Measurements from ENCODE around the gene GPSM1.

The GPSM1 gene

DNA sequence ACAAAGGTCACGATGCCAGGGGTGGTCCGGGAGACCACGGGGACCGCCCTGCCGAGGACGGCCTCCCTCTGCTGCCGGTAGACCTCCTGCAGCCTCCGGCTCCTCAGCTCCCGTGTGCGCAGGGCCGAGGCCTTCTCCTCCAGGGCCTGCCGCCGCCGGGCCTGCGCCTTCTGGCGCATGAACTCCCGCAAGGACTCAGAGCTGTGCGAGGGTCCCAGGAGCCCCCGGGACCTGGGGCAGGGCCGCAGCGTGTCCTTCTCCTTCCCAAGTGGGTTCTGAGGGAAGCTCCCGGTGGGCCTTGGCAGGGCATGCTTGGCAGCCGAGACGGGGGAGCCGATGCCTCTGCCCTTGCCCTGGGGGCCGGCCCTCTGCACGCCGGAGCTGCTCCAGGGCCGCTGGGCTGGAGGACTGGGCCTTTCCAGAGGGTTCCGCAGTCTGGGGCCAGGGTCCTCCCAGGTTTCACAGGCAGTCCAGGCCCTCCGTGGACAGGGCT, 36.8 kb upstream of the GPSM1 start:
- DNase-seq (ENCODE audit: low read depth), result no peak

DNA sequence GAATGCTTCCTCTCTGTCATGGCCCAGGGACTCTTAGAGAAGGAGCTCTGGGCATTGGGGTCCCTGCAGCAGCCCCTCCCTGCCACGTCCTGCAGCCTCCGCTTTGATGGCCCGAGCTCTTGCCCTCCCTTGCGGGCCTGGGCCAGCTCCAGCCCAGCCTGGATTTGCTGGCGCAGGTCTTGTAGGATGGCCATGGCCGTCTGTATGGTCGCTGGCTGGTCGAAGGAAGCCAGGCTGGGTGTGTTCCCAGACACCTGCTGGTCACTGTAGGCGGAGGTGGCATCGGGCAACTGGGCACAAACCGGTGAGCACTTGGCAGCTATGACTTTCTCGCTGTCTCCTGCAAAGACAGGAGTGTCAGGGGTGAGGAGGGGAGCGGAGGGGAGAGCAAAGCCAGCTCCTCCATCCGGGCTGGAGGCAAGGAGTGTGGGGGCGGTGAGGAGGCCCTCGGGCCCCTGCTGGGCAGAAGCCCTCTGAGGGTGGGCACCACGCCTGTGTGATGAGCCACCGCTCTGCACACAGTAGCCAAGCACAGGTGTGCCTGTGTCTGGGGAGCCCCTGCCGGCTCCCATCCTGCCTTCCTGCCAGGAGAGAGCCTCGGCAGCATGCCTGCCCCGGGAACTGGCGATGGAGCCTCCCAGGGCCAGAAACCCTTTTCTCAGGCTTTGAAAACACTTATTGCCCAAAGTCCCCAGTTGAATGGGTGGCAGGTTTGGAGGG, 35.9 kb upstream of the GPSM1 start:
- DNase-seq (ENCODE audit: low read depth), result no peak

DNA sequence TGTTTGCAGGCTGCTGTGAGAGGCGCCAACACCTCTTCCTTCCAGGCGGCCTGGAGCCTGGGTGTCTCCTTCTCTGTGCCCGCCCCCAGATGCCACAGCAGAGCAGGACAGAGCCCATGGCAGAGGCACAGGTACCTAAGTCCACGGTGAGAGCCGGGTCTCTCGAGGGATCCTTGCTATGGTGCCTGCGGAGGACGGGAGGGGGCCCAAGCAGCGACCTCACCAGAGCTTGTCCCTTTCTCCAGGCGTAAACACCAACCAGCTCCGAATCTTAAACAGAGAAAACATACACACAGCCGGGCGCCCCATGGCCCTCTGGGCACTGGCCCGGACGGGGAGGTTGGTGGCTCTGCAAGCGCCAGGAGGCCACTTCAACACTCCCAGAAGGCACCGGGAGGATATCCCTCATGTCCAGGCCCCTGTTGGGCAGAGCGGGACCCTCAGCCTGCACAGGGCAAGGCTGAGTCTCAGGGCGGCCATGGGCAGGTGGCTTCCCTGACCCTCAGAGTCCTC, 35.3 kb upstream of the GPSM1 start:
- no peak for DNase-seq (ENCODE audit: low read depth)

DNA sequence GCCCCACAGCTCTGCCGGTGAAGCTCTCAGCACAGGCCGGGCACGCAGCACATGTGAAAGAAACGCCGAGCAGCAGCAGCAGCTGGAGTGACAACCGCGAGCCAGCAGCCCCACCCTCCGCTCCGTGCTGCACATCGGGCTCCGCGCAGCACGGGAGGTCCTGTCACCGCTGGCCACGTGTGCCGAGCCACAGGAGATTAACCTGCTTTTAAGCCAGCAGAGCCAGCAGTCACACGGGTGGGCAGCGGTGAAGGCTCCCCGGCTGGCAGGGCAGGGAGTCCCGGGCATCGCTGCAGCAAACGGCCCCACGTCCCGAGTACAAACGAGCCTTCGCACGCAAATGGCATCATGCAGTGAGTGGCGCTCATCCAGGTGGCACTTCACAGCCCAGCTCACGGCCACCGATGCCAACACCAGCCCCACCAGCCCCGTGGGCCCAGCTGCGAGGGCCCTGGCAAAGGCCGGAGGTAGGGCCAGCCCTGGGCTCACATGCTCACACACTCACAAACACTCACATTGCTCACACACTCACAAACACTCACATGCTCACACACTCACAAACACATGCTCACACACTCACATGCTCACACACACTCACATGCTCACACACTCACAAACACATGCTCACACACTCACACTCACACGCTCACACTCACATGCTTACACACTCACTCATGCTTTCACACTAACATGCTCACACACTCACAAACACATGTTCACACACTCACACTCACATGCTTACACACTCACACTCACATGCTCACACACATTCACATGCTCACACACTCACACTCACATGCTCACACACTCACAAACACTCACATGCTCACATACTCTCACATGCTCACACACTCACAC, 34.5 kb upstream of the GPSM1 start:
- no peak for DNase-seq (ENCODE audit: low read depth)

DNA sequence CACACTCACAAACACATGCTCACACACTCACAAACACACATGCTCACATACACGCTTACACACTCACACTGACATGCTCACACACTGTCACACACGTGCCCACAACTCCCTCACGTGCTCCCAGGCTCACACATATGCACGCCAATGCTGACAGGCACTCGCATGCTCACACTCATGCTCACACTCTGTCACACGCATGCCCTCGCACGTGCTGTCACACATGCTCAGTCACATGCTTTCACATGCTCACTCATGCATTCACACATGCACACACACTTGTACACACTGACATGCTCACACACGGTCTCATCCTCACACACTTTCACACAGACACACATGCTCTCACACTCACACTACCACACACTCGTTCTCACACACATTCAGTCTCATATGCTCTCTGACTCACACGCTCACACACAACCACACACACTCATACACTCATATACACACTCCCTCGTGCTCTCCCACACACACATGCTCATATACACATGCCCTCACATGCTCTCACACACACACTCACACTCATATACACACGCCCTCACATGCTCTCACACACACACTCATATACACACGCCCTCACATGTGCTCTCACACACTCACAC, 33.8 kb upstream of the GPSM1 start:
- no peak for DNase-seq (ENCODE audit: low read depth)

DNA sequence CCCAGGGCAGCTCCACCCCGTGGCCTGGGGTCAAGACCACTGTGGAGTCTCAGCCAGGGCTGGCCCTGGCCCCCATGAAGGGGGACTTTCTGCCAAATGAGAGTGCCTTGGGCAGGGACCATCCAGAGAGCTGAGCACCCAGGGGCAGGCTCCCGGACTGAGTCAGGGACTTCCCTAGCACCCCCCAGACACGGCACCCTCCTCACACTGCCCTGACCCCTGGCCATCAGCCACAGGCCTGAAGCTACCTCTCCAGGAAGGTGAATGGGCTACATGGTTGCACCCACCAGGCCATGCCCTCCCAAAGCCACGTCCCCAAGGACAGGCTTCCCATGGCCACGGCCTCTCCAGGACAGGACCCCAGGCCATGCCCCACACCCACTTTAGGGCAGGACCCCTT, 32.9 kb upstream of the GPSM1 start:
- DNase-seq (ENCODE audit: low read depth), result no peak

DNA sequence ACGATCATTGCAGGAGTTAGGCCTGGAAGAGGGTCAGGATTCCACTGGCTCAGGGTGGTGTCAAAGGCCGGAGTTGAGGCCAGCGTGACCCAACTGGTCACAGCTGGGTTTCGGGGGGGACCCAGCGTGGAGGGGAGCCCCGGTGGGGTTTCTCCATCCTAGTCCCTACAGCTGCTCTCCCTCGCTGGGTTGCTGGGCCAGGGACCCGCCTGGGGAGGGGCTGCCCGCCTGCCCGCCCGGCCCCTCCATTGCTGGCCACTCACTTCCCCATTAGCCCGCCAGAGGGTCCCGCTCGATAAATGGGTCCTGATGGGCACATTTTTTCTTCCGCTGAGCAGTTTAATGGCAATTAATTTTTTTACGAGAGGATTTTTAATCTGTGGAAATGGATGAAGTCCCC, 32.3 kb upstream of the GPSM1 start:
- DNase-seq (ENCODE audit: low read depth), result no peak

DNA sequence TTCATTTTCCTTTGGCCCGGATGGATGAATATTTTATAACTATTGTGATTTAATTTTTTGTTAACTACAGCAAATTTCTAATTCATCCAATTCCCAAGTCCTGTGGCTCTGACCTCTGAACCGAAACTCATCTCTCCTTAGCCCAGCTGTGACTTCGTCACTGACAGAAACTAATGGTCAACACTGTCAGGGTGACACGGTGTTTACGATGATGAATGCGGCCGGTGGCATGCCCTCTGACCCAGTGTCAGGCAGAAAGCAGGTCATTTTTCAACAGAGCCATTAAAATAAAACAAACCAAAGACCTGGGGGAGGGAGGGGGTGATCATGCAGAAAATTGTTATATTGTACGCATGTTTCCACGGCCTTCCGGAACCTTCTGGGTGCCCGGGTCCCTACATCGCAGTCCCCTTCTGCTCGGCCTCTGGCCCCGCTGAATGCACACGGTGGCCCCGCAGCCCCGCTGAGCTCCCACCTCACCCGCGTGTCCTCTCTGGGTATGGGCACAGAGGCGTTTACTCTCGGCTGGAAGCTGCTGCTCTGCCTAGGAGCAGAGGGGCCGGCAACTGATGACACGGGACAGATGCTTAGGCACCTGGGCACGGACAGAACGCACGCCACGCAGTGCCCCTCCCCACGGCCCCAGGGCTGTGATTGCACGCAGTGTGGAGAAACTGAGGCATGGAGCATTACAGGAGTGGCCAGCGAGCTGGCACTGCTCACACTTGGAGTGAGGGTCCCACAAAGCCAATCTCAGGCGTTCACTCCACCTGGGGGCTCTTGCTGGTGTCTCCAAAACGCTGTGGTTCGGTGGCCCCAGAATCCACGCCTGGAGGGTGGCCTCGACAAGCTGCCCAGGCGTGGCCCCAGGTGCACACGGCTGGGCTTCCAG, 31.6 kb upstream of the GPSM1 start:
- DNase-seq (ENCODE audit: low read depth), result no peak

DNA sequence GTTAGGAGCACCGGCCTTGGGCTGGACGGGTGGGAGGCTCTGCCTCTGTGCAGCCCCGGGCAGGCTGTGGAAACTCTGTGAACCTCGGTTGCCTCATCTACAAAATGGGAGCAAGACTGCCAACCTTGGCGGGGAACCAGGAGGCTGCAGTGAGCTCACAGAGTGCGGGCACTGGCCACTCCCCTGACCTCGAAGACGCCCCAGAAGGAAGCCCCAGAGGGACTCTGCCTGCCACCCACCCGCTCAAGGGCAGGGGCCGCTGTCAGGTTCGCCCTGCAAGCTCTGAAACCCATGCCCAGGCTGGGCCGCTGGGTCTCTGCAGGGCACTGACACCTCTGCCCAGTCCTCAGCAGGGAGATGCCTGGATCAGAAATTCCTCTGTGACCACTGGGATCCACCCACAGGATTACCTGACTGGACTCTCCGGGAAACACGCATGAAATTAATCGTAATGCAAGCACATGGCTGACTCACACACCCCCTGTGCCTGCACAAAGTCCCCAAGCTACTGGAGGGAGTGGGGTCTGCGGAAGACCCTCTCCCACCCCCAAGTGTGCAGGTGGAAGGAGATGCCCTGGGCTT, 30.8 kb upstream of the GPSM1 start:
- no peak for DNase-seq (ENCODE audit: low read depth)

DNA sequence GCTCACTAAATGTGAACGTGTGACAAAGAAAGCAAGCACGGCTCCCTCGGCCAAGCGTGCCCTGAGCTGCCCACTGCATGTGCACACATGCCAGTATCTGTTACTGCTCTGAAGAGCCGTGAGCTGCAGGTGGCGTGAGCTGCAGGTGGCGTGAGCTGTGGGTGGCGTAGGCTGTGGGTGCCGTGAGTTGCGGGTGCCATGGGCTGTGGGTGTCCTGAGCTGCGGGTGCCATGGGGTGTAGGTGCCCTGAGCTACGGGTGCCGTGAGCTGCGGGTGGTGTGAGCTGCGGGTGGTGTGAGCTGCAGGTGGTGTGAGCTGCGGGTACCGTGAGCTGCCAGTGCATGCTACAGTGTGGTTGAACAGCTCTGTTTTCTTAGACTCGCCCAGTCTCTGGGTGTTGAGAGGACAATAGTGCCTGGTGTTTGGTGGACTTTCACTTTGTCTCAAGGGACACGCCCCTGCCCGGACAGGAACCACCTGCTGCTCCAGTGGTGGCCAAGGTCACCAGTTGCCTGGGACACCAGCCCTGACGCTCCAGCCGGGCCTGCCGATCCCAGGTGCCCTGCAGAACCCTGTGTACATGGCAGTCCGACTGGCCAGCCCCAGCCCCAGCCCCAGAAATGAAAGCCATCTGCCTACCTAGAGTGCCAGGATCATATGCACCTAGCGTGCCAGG, 30.2 kb upstream of the GPSM1 start:
- DNase-seq (ENCODE audit: low read depth), result no peak

DNA sequence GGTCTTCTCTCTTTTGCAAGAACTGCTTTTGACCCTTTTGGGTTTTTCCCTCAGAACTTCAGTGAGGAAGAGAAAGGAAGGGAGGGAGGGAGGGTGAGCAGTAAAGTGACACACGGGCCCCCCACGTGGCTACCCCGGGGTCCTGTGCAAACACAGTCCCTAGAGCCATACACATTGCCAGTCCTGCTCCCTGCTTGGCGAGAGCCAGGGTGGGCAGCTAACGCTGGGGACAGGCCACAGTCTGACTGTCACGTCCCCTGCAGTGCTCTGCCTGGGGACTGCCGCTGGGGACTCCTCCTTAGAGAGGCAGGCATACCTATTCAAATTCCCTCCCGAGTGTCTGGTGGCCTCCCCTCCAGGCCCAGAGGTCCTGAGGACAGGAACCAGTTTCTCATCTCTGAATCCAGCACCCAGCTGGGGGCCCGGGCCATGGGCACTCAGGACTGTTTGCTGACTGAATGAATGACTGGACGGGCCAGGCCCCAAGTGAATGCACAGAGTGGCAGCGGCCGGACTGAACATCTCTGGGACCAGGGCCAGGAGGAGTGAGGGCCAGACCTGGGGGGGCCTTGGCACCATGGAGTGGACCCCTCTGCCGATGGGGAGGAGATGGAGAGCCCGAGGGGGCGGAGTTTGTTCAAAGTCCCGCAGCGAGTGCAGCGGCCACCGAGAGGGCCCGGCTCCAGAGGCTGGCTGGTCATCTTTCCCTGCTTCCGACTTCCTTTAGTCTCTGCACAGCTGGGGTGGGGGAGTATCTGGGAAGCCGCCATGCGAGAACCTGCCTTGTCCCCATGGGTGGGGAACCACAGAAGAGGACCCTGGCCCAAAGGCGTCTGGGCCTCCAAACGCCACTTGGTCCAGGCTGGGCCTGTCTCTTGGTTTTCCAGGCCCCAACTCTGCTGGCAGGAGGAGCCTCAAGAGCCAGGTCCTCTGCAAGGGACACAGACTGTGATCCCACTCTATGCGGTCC, 29.3 kb upstream of the GPSM1 start:
- no peak for DNase-seq (ENCODE audit: low read depth)

DNA sequence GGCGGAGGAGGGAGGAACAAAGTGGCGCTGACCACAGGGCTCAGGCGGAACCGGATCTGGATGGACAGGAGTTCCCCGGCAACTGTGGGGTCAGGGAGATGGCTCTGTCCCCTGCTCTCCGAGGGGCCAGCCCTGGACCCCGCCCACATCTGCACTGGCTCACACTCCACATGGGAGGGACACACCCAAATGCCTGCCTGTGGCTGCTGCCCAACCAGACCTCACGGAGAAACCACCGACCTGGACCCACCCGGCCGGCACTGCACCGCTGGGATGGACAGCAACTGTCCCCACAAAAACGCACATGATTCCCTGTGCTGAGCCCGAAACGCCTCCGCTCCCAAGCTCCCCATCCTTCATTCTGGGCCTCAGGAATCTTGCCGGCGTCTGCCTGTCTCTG, 28.2 kb upstream of the GPSM1 start:
- DNase-seq (ENCODE audit: low read depth), result no peak

DNA sequence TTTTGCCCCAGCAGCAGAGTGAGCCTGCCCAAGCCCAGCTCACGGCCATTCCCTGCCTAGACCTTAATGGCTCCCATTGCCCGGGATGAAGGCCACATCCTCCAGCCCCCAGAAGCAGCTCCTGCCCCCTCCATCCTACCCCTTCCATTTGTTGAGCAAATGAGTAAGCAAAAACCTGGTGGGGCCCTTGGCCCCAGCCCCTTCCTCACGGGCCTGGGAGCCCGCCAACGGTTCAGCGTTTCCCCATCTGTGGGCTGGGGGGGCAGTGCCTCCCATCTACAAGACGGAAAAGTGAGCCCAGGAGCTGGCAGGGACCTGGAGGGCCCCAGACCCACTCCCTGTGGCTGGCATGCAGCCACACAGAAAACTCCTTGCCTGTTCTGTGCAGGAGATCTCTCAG, 27.8 kb upstream of the GPSM1 start:
- DNase-seq (ENCODE audit: low read depth), result no peak

DNA sequence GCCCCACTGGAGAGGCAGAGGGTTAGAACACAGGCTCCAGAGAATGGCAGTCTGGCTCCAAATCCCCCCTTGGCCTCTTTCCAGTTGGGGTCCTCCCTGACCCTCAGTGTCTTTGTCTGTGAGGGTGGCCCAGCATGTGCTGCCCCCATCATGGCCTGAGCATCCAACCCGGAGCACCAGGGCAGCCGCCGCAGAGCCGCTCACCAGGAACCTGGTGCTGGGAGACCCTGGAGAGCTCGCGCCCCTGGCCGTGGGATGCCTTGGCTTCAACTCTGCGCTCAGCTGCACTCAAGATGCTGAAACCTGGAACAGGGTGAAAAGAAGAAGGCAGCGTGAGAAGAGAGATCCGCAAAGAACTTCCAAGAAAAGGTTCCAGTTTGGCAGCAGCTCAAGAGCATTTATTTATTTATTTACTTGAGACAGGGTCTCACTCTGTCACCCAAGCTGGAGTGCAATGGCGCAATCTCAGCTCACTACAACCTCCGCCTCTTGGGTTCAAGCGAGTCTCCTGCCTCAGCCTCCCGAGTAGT, 27.3 kb upstream of the GPSM1 start:
- DNase-seq (ENCODE audit: low read depth), result no peak

DNA sequence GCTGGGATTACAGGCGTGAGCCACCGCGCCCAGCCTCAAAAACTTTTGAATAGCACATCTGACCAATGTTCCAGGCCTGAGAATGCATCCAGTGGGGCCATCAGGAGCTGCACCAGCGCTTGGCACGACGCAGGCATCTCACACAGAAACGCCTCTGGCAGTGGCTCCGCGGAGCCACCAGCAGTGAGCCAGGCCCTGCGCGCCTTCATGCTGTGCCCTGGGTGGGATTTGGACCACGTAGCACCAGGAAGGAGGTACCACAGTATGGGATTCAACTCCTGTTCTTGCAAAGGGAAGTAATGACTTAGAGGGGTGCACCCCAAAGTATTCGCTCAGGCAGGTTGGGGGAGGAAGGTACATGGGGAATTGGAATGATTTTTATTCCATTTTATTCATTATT, 26.5 kb upstream of the GPSM1 start:
- no peak for DNase-seq (ENCODE audit: low read depth)

DNA sequence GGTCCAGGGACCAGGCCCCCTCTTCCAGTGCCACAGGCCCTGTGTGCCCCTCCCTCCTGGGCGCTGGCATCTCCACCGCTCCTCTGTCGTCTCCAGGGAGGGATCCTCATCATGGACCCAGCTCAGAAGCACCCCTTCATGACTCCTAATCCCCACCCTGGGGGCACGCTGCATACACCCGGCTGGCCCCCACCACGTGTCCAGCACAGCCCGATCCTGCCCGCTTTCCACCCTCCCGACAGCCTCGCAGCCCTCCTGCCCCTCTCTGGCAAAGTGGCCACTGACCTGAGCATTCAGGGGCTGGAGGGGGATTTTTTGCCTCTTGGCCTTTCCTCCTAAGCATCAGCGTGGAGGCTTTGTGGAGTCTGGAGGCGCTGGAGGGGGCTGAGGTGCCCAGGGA, 24.8 kb upstream of the GPSM1 start:
- DNase-seq (ENCODE audit: low read depth), result no peak

DNA sequence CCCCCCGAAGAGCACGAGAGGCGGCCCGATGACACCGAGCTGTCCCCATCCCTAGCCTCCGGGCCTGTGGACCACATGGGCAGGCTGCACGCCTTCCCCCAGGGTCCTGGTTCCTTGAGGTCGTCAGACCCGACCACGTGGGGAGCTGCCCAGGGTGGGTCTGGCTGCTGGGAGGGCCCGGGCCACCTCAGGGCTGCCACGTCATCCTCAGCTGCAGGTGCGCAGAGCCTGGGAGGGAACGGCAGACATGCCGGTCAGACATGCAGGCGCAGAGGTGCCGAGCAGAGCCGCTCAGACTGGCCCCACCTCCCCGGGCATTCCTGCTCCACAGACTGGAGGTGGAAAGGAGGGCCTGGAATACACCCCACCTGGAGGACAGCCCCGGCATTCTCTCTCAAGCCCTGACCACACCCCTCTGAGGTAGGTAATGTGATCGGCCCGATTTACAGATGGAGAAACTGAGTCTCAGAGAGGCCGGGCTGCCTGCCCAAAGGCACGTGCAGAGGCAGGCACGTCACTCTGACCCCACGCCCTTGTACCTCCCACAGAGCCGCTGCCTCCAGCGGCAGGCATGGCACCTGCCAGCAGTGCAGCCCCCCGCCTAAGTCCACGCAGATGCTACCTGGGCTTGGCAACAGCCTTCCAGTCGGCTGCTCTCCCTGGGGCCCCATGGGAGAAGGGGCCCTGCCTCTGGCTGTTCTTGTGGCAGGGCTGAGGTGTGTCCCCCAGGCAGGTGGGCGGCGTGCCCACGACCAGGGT, 24.1 kb upstream of the GPSM1 start:
- no peak for DNase-seq (ENCODE audit: low read depth)

DNA sequence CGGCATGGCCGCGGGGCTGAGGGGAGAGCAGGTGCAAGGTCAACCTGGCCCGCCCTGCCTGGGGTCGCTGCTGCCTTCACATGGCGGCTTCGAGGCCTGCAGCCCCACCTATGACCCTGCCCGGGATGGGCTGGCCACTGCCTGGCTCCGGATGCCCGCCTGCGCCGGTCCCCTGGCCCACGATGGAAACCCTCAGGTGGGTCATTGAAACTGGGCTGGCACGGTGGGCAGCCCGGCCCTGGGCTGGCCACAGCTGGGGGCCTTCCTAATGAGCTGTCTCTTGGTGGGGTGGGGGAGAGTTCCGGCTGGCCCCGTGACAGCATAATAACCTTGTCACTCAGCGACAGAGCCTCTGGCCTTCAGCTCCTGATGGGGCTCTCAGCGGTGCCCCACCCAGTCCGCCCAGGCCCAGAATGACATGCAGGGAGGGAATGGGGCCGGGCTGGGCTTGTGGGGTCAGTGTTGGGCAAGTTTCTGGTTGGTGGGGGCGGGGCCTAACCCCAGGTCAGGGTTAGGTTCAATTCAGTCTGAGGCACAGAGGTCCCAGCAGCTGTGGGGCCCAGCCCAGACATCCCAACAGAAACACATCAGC, 23.4 kb upstream of the GPSM1 start, which contains the start of gene CCDC187:
Gene CCDC187, minus strand, starts transcription at position 270 of the 592 bp plus-strand sequence. Its CDS starts 264 bp downstream, at position 6.
- DNase-seq (ENCODE audit: low read depth), result no peak

Measured in stimulated activated CD8-positive, alpha-beta memory T cell treated with anti-CD3 and anti-CD28 coated beads, Interleukin-12 subunit alpha, Interleukin-12 subunit beta, amount 100 ng/mL, for 1 hour (primary cell).